GM19438 (cell line): ENCODE measurements around the gene WDR75.
"Not testable (repeated sequence)": the region's sequence is repeated elsewhere in the genome, so short reads cannot be mapped to it uniquely, and the experiment has no call there.

ENCODE experiments used
- ATAC-seq: cut with Tn5 transposase; IDR thresholded peaks from one replicate; pipeline ENCODE4 v1.9.1; 2021; ENCODE audit warnings: low read depth; ENCODE audit not compliant: unreplicated experiment

The WDR75 gene

DNA sequence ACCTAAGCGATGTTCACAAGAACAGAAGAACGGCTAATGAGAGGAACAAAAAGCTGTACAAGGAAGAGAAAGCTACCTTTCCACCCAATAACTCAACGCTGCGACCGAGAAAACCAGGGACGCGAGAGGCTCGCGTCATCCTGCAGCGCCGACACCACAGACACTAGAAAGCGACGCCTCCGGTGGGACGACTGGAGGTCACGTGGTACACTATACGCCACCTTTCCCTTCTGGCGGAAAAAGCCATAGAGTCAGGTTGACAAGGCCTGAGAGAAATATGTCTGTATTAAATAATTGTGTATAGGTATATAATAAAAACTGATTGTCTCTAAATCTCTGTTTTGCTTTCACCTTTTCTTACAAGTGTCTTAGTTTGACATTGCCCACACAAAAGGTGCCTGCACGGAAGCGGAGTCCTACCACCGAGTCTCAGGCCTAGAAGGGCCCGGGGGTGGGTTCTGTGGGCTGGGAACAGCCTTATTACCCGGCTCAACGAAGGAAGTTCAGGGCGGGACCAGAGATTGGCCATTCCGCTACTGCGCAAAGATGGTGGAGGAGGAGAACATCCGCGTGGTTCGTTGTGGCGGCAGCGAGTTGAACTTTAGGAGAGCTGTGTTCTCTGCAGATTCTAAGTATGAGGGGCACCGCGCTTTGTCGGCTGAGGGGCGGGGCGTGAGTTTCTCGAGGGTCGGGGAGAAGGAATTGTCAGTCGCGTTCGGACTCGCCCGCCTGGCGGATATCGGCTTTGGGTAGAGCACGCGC, at the start of gene WDR75:
Gene WDR75 (plus strand): TSS at position 528 of the 762 bp plus-strand sequence. CDS start 19 bp downstream, at position 547.
- ATAC-seq = peak; percentile 83

DNA sequence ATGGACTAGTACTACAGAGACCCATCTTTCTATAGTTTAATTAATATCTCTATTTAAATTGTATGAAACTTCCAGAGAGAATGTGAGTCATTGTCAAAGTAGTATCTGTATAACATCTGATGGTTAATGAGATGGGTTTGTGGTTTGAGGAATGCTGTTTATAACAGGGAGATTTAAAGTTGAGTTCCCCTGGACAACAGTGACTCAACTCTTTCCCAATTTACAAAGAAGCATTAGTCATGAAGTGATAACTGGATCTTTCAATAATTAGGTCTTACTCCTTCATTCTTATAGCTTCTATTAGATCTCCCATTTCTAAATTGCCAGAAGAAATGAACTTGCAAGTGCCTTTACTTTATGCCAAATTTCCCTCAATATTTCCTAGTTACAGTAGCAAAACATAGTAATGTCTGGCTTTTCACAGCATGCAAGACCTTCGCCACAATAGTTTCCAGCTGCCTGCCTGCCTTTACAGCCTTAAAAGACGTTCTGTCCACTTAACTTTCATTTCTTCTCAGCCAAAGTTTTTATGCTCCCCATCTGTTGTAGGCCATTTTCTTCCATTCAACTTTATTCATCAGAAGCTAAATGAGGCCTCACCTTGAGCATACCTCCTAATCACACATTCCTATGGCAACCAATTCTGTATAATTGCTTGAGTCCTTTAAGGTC, 47.7 kb upstream of the WDR75 start:
- ATAC-seq = no peak

DNA sequence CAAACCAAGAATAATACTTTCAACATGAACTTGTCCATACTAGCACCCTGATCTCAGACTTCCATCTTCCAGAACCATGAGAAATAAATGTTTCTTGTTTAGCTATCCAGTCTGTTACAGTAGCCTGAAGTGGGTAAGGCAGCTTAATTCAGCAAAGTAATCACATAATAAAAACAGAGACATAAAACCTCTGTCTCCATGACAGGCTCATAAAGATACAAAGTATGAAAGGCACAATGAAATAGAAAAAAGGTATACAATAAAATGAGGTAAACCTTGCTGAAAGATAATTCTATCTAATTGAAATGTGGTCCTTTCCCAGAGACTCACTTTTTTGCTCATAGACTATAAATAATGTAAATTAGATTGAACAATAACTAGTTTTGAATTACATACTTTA, 46.7 kb upstream of the WDR75 start:
- no peak for ATAC-seq

DNA sequence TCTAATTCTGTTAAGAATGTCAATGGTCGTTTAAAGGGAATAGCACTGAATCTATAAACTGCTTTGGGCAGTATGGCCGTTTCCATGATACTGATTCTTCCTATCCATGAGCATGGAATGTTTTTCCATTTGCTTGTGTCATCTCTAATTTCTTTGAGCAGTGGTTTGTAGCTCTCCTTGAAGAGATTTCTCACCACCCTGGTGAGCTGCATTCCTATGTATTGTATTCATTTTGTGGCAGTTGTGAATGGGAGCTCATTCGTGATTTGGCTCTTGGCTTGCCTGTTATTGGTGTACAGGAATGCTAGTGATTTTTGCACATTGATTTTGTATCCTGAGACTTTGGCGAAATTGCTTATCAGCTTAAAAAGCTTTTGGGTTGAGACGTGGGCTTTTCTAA, 38.3 kb upstream of the WDR75 start:
- no peak for ATAC-seq

DNA sequence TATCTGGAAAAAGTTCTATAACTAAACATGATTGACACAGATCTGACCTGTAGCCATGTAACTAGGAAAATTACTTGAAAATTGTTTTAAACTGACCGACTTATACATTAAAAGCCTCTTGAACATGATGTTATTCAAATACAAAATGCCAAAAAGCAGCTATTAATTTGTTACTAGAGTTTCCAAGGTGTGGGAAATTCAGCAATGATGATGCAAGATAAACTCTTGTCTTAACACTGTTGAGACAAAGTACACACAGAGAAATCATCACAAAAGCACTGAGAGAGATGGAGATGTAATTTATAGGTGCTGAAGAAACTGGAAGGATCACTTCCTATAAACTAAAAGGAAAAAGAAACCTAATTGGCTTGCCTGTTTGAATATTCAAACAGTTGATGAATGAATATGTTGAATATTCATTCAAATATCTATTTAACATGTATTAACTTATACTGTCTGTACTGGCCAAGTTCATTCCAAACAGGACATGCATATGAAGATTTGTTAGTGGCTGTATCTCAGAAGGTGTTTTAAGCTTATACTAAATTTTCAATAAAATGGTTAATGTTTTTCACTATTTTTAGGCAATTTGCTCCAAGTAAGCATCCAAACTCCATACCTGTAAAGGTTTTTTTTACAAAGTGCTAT, 34.6 kb upstream of the WDR75 start:
- no peak for ATAC-seq

DNA sequence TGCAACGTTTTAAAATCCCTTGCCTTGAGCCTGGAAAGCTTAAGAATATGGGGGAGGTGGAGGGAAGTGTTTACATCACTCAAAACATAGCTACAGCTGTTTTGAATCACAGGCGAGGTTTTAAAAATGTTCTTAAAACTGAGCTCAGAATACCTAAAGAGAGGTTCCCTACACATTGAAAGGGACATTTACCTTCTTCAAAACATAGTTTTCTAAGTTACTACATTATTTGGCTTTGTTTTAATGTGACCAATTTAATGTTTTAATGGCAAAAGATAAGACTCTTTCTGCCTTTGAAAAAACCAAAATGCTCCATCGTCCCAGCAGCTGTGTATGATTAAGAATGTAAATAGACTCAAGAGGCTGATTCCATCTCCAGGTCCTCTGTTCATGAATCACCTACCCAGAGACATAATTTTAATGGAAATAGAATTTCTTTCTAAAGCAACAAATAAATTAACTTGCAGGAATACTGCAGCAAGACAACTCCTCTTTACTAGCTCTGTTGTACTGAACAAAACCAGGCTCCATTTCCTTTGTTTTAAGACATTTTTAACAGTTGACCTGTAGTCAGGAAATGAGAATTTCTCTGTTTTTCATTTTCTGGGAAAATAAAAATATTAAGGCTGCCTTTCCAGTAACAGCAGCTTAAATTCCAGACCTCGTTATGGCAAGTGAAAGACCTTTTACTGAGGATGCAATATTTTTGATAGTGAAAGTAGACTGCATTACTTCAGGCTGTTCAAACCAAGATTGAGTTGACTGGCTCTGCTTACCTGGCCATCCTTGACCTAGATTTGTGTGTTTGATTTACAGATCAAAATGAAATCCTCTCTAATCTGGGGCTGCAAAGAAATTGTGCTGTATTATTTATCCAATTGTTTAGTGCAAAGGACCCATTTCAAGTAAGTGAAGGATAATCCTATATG, 33.7 kb upstream of the WDR75 start:
- no peak for ATAC-seq

DNA sequence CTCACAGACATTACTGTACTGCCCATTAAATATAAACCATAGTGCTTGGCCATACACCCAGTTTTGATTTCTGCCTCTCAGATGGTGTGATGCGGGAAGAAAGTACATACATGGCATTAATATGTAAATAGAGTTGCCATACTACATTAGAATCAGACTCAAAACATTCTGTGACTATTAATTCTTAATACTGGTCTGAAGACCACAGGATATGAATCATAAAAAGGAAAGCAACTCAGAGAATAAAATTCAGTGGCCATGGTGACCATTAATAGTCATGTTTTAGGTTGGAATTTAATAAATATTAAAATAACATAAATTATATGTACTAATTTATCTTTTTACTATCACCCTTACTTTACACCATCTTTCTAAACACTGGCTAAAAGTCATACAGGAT, 33.0 kb upstream of the WDR75 start:
- no peak for ATAC-seq

DNA sequence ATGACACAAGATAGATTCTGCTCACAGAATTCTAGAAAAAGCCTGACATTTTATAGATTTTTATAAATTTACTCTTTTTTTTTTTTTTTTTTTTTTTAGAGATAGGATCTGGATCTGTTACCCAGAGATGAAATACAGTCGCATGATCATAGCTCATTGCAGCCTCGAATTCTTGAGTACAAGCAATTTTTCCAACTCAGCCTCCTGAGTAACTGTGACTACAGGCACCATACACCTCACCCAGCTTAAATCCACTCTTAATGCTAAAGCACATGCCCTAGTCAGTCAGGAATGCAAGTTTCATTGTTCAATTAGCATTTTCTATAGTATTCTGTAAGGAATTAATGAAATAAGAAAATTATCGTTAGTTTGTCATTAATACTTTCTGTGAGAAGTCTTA, 32.1 kb upstream of the WDR75 start:
- ATAC-seq = no peak

DNA sequence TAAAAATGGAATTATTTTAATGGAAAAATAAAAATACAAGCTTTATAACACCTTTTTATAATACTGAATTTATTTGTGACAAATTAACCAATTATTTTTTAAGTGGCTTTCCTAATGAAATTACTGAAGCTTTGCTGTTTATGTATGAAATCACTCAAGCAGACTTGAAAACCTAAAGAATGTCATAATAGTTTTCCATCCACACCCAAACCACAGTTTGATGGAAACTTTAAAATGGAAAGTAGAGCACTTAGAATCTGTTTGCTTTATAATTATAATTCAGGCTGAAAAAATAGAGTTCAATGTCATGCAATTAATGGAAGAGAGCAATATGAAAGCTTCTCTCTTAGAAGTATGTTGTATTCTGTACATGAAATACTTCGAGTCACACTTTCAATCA, 31.6 kb upstream of the WDR75 start:
- no peak for ATAC-seq

DNA sequence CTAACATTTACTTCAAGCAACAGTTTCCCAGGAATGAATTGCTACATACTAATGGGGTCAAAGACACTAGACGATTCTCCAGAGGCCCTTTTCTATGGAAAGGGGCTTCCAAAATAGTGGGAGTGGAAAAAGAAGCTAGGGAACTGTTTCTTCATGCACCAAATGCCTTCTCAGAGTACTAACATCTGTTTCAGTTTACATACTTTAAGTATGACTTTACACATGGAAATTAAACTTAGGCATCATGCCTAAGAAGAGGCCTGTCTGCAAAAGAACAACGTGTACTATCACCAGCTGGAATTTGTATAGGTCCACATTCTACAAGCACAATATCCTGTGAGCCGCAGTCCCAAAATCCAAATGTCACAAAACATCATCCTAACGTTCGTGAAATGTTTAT, 29.4 kb upstream of the WDR75 start:
- no peak for ATAC-seq

DNA sequence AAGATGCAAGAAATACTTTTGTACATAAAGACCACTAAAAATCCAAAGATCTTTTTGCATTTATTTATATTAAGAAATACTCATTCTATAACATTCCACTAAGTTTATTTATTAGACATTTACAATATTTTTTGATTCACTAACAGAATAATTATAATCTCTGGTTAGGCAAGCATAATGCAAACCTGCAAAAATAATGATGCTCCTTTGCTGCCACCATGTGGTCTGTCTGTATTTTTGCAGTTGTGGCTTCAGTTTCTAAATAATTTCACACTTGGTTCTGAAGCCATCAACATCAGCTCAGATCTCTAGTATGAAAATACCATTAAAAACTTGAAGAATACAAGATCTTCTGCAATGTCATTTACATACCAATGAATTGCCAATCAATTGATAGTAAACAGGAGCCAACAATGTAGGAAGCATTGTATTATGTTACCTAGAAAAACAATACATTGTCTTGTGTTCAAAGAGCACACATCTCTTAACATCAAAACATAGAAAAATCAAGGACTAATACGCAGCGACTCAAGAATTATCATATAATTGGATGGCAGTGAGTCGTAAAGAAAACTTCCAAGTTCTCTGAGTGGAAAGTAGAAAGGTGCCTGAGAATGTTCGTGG, 28.8 kb upstream of the WDR75 start:
- ATAC-seq = peak; percentile 71

DNA sequence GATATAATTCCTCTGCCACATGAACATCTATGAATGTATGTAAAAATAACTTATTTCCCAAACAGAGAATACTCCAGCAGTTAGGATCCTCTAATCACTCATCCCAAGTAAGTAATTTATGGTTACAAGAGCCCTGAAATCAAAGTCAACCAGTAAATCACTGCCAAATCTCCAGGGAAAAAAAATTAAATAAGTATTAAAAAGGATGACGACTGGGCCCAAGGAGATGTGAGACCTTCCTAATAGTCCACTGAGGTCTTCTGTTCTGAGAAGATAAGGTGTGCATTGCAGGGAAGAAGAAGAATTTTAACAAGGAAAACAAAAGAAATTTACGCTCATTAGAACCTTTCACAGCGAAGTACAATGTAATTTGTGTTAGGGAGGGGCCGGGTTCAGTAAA, 28.0 kb upstream of the WDR75 start:
- no peak for ATAC-seq

DNA sequence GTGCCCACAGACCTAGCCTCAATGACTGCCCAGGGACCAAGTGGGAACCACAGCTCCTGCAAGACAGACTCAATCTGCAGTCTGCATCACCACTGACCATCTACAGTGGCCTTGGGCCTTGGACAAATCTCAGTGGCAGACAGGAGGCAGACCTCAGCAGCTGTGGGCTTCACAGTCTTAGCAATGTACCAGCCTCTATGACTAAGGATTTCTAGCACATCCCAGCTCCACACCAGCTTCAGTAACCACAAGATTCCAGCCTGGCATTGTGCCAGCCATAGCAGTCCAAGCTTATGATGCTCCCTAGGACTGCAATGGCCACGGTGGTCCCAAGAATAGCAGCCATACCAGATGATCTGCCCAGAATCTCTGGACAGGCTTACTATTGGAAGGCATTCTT, 19.6 kb upstream of the WDR75 start:
- ATAC-seq = no peak

DNA sequence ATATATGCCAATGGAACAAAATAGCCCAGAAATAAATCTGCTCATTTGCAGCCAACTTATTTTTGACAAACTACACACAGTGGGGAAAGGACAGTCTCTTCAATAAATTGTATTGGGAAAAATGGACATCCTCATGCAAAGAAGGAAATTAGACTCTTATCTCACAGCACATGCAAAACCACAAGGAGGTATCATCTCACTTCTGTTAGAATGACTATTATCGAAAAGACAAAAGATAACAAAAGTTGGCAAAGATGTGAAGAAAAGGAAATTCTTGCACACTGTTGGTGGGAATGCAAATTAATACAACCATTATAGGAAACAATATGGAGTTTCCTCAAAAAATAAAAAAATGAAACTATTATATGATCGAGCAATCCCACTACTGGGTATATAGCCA, 16.3 kb upstream of the WDR75 start:
- no peak for ATAC-seq

DNA sequence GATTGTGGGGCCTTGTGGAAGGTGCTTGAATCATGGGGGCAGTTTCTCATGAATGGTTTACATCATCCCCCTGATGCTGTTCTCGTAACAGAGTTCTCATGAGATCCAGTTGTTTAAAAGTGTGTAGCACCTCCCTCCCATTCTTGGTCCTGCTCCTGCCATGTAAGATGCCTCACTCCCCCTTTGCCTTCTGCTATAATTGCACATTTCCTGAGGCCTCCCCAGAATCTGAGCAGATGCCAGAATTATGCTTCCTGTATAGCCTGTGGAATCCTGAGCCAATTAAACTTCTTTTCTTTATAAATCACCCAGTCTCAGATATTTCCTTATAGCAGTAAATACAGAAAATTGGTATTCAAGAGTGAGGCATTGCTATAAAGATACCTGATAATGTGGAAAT, 15.6 kb upstream of the WDR75 start:
- no peak for ATAC-seq

DNA sequence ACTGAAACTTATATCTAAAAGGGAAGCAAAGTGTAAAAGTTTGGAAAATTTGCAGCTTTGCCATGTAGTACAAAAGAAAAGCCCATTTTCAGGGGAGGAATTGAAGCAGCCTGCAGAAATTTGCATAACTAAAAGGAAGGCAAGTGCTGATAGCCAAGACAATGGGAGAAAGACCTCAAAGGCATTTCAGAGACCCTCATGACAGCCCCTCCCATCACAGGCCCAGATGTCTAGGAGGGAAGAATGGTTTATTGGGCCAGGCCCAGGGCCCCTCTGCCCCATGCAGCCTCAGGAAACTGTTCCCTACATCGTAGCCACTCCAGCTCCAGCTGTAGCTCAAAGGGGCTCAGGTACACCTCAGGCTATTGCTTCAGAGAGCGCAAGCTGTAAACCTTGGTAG, 14.4 kb upstream of the WDR75 start:
- ATAC-seq = no peak

DNA sequence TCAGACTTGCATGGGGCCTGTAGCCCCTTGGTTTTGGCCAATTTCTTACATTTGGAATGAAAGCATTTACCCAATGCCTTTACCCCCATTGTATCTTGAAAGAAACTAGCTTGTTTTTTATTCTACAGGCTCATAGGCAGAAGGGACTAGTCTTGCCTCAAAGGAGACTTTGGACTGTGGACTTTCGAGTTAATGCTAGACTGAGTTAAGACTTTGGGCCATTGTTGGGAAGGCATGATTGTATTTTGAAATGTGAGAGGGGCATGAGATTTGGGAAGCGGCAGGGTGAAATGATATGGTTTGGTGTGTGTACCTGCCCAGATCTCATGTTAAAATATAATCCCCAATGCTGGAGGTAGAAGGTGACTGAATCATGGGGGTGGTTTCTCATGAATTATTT, 13.4 kb upstream of the WDR75 start:
- no peak for ATAC-seq

DNA sequence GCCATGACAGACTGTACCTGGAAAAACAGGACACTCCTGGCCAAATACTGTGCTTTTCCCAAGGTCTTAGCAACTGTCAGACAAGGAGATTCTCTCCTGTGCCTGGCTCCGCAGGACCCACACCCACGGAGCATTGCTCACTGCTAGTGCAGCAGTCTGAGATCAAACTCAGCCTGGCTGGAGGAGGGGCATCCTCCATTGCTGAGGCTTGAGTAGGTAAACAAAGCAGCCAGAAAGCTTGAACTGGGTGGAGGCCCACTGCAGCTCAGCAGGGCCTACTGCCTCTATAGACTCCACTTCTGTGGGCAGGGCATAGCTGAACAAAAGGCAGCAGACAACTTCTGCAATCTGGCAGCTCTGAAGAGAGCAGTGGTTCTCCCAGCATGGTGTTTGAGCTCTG, 10.8 kb upstream of the WDR75 start:
- not testable (repeated sequence) for ATAC-seq

DNA sequence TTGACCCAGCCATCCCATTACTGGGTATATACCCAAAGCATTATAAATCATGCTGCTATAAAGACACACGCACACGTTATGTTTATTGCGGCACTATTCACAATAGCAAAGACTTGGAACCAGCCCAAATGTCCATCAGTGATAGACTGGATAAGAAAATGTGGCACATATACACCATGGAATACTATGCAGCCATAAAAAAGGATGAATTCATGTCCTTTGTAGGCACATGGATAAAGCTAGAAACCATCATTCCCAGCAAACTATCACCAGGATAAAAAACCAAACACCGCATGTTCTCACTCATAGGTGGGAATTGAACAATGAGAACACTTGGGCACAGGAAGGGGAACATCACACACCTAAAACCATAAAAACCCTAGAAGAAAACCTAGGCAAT, 5.5 kb upstream of the WDR75 start:
- not testable (repeated sequence) for ATAC-seq

DNA sequence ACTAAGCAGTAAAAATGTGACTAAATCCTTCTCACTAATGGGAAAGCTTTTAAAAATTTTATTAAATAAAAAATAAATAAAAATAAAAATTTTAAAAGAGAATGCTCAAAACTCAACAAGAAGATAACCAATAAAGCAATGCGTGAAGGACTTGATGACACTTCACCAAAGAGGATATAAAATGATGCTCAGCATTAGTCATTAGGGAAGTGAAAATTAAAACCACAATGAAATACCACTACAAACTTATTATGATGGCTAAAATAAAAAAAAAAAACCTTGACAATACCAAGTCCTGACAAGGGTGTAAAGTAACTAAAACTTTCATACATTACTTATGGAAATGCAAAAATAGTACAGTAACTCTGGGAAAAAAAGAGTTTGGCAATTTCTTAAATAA, 3.3 kb upstream of the WDR75 start:
- no peak for ATAC-seq
